Measurements from ENCODE around the gene VAMP5. TPM values are rescaled to one million over a fixed set of nuclear protein-coding genes. Genes with fewer than 3 reads are reported as not detected.
A peak's percentile ranks its signal among the peaks of the same experiment; 100 is the strongest.

VAMP5 gene
- total and polyA plus RNA-seq, 9 of the 15 experiments (the other 6 are each of a cell fraction or from before 2014, with no cell fraction given) = 0.54 to 1.9 (median 1.5) TPM; not detected in 2

DNA sequence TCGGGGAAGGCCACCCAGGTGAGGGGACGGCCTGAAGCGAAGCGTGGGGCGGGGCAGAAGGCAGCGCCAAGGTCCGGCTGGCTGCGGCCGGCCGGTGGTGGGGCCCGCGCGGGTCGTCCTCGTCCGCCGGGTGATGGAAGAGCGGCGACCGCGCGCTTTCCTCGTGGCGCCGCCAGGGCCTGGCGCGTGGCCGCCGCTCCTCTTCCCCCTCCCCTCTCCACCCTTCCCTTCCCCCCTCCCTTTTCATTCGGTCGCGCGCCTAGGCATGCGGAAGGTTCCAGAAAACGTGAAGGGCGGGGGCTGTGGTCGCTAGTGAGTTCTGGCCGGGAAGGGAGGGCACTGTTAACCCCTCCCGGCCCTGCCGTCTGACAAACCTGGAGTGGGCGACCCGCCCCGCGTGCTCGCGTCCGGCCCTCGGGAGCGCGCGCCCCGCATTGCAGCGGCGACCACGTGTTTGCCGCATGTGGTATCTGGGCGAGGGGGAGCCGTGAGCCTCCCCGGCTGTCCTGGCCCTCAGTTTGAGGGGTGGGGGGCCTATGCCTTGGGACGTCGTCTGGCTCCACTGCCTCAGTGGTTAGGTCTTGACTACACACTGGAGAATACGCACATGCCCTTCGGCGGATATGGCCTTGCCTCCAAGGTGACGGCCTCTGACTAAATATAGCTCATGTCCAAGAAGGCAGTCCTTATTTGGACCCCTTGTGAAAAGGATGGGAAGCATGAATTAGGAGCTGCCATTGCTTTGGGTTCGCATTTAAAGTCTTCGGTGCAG lies 44.7 kb upstream of the VAMP5 start (continued):
- peak; percentile 70 for TF ChIP-seq L3MBTL2 (IDR thresholded peaks at IDR 0.05)
- TF ChIP-seq, protein P1, sequence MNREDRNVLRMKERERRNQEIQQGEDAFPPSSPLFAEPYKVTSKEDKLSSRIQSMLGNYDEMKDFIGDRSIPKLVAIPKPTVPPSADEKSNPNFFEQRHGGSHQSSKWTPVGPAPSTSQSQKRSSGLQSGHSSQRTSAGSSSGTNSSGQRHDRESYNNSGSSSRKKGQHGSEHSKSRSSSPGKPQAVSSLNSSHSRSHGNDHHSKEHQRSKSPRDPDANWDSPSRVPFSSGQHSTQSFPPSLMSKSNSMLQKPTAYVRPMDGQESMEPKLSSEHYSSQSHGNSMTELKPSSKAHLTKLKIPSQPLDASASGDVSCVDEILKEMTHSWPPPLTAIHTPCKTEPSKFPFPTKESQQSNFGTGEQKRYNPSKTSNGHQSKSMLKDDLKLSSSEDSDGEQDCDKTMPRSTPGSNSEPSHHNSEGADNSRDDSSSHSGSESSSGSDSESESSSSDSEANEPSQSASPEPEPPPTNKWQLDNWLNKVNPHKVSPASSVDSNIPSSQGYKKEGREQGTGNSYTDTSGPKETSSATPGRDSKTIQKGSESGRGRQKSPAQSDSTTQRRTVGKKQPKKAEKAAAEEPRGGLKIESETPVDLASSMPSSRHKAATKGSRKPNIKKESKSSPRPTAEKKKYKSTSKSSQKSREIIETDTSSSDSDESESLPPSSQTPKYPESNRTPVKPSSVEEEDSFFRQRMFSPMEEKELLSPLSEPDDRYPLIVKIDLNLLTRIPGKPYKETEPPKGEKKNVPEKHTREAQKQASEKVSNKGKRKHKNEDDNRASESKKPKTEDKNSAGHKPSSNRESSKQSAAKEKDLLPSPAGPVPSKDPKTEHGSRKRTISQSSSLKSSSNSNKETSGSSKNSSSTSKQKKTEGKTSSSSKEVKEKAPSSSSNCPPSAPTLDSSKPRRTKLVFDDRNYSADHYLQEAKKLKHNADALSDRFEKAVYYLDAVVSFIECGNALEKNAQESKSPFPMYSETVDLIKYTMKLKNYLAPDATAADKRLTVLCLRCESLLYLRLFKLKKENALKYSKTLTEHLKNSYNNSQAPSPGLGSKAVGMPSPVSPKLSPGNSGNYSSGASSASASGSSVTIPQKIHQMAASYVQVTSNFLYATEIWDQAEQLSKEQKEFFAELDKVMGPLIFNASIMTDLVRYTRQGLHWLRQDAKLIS (CRISPR knock-in tag; IDR thresholded peaks at IDR 0.05) = peak; percentile 87; the same call in 1 of the 2 replicates
- peak; percentile 97 for TF ChIP-seq PRPF4 (IDR thresholded peaks at IDR 0.05; ENCODE audit: insufficient read depth, low read depth, low read length, poor library complexity, severe bottlenecking)
- peak; percentile 56 for TF ChIP-seq BHLHE40 (IDR thresholded peaks at IDR 0.05; ENCODE audit: low read length)
- TF ChIP-seq EP400 (IDR thresholded peaks at IDR 0.05) = peak; percentile 96
- TF ChIP-seq ZNF583 (CRISPR knock-in tag; IDR thresholded peaks at IDR 0.05) = no peak
- peak; percentile 6 for TF ChIP-seq RBBP5 (IDR thresholded peaks at IDR 0.05; ENCODE audit: borderline replicate concordance, insufficient read depth, low read length, poor library complexity, severe bottlenecking)
- TF ChIP-seq ARID1B (IDR thresholded peaks at IDR 0.05) = 0 out of 2 replicates have a peak, but pooled peaks have one; percentile 17
- TF ChIP-seq ZBTB1 (CRISPR knock-in tag; IDR thresholded peaks at IDR 0.05; ENCODE audit: borderline replicate concordance, low read depth) = peak; percentile 19; the same call in 1 of the 2 replicates
- TF ChIP-seq ZNF165 (CRISPR knock-in tag; IDR thresholded peaks at IDR 0.05; ENCODE audit: borderline replicate concordance) = no peak
- TF ChIP-seq SMC3 (conservative IDR thresholded peaks at IDR 0.05; ENCODE audit: insufficient read depth, low read depth, low read length) = 0 out of 2 replicates have a peak, but pooled peaks have one; percentile 29
- peak; percentile 54; the same call in 1 of the 2 replicates for TF ChIP-seq PTBP1 (IDR thresholded peaks at IDR 0.05; ENCODE audit: low read depth, low read length)
- TF ChIP-seq HEY1 (CRISPR knock-in tag; IDR thresholded peaks at IDR 0.05; ENCODE audit: borderline replicate concordance) = no peak
- 0 out of 2 replicates have a peak, but pooled peaks have one; percentile 15 for TF ChIP-seq ZNF274 (IDR thresholded peaks at IDR 0.05; ENCODE audit: borderline replicate concordance, low read depth, low read length)
- TF ChIP-seq CCNT2 (IDR thresholded peaks at IDR 0.05; ENCODE audit: borderline replicate concordance, extremely low read depth, insufficient read length, low read depth, low read length) = peak; percentile 97
- TF ChIP-seq XRCC5 (IDR thresholded peaks at IDR 0.05; ENCODE audit: low read depth, low read length) = peak; percentile 67; the same call in 1 of the 2 replicates
- TF ChIP-seq ASH1L (IDR thresholded peaks at IDR 0.05; ENCODE audit: borderline replicate concordance, low read depth, partially characterized antibody) = no peak
- peak; percentile 47; the same call in 1 of the 2 replicates for TF ChIP-seq USF2 (CRISPR knock-in tag; IDR thresholded peaks at IDR 0.05)
- peak; percentile 85 for TF ChIP-seq HNRNPL (IDR thresholded peaks at IDR 0.05; ENCODE audit: low read depth, low read length)
- 0 out of 2 replicates have a peak, but pooled peaks have one; percentile 12 for TF ChIP-seq ZBED1 (IDR thresholded peaks at IDR 0.05)
- TF ChIP-seq GTF2E2 (tag; IDR thresholded peaks at IDR 0.05) = peak; percentile 60; the same call in 1 of the 2 replicates

All from K562 (cell line).